Transverse colon (tissue), 4 donors: ENCODE measurements around the gene ZSCAN5C. TPM values are rescaled to one million over a fixed set of nuclear protein-coding genes. Genes with fewer than 3 reads are reported as not detected.
"Not testable (repeated sequence)": the region's sequence is repeated elsewhere in the genome, so short reads cannot be mapped to it uniquely, and the experiment has no call there.

Experiments used
- DNase-seq: peaks from one replicate; pipeline ENCODE4 v3.0.0-alpha.2; 2019
- H3K27ac ChIP-seq, 4 donors: fragments of 200-600 bp; sonication (generic); 2 replicates each; pipeline ENCODE4 v1.5.1; 2016 to 2018; ENCODE audit warnings: inconsistent platforms in 4 of 4
- H3K27me3 ChIP-seq: fragments of 200-600 bp; sonication (generic); 2 replicates; pipeline ENCODE4 v1.5.1; 2017; ENCODE audit warnings: inconsistent platforms
- H3K36me3 ChIP-seq, 4 donors: fragments of 200-600 bp; sonication (generic); 2 replicates each; pipeline ENCODE4 v1.5.1; 2017 to 2019; ENCODE audit warnings: inconsistent platforms in 4 of 4
- H3K4me1 ChIP-seq, 4 donors: fragments of 200-600 bp; sonication (generic); 2 replicates each; pipeline ENCODE4 v1.5.1; 2017 to 2020; ENCODE audit warnings: inconsistent platforms in 4 of 4
- H3K4me3 ChIP-seq, 4 donors: fragments of 200-600 bp; sonication (generic); 1 replicate in 1 of 4; 2 replicates in 3 of 4; pipeline versions ENCODE4 v1.5.1 to v1.6.1; 2017 to 2019; ENCODE audit warnings: inconsistent platforms in 4 of 4
- H3K9me3 ChIP-seq, 2 donors: fragments of 200-600 bp; sonication (generic); 2 replicates each; pipeline ENCODE4 v1.5.1; 2017 to 2019; ENCODE audit warnings: inconsistent platforms in 2 of 2
- EP300 ChIP-seq: sonication (generic); formaldehyde crosslinking; IDR thresholded peaks from one replicate; pipeline ENCODE4 v1.6.1; 2017; ENCODE audit warnings: antibody characterized with exemption, low read depth
- POLR2A ChIP-seq: fragments of 450-650 bp; IDR thresholded peaks from one replicate; pipeline ENCODE4 v1.6.1; 2016; ENCODE audit warnings: antibody characterized with exemption, mild to moderate bottlenecking, moderate library complexity
- POLR2AphosphoS5 ChIP-seq, 3 donors: sonication (generic); formaldehyde crosslinking; IDR thresholded peaks; one replicate each; pipeline ENCODE4 v1.6.1; 2016; ENCODE audit warnings: antibody characterized with exemption in 3 of 3
- WGBS, 2 donors: methylation state at CpG; one replicate each; pipeline ENCODE4 v1.1.5; 2018; ENCODE audit warnings: low coverage in 1 of 2; 5-methylcytosine and 5-hydroxymethylcytosine counted together
- in situ Hi-C, 4 donors: fragments of 200-750 bp; cut with MboI; loops; one replicate each; pipeline versions ENCODE4 v1.15.0 to v1.15.1; 2017; ENCODE audit warnings: low sequenced_read_pairs in 3 of 4, low pct_ligation_motif_present in 1 of 4, low pct_unique_long_range_greater_than_20kb in 1 of 4
- intact Hi-C: fragments of 100-400 bp; cut with DNase I; formaldehyde crosslinking; loops from one replicate; pipeline ENCODE4 v1.15.1; 2023; ENCODE audit warnings: low total_unique reads
- total RNA-seq, 4 donors: library from RNA; depleted of rRNA; stranded (reverse); fragments of >200 nt; gene quantifications; one replicate each; pipeline ENCODE4 v1.1.0, GENCODE V29; 2016
- TF ChIP-seq, protein P1 (sequence below), 5 experiments: fragments of 200-600 bp in 3 of 5; fragments of 450-650 bp in 2 of 5; sonication (generic) in 3 of 5; IDR thresholded peaks; 1 replicate in 2 of 5; 2 replicates in 3 of 5; pipeline ENCODE4 v1.5.1; 2016 to 2017; ENCODE audit warnings: antibody characterized with exemption in 5 of 5, inconsistent platforms in 3 of 5, mild to moderate bottlenecking in 2 of 5, moderate library complexity in 1 of 5

ZSCAN5C gene
- total RNA-seq, 4 donors from 2014 or later = not detected

DNA sequence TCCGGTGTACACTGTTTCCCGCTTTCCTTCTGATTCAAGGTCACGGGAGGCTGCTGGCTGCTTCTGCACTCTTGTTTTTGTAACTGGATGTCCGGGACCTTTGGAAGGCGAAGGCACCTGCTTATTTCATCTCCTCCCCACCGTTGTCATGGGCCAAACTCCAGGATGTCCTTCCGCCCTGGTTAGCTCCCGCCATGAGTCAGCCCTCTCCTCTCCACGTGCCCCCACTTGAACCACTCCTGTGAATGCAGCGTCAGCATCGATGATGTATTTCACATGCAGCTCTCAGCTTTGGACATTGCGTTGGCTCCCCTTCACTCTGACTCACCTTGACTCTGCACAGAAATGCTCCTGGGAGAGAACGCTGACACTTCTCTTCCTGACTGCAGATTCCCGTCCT is 31.8 kb upstream of the ZSCAN5C start:
- WGBS, 2 donors = 65 to 72% methylated on average over 6 to 14 of the region's 14 CpGs
- Histone ChIP-seq H3K27me3 (peaks cover 21% of the 10 kb centered on the region), H3K4me1 (peaks cover 0 to 4% (median 2%) of the 10 kb centered on the region in 4 donors), H3K9me3 (no peaks in the 10 kb centered on the region), H3K4me3 (no peak overlapping the region), H3K27ac (no peak overlapping the region), H3K36me3 (no peaks in the 10 kb centered on the region)
- TF ChIP-seq EP300 (no peak), POLR2AphosphoS5 (IDR thresholded peaks at IDR 0.05) (no peak), POLR2A (no peak)
- TF ChIP-seq, protein P1, sequence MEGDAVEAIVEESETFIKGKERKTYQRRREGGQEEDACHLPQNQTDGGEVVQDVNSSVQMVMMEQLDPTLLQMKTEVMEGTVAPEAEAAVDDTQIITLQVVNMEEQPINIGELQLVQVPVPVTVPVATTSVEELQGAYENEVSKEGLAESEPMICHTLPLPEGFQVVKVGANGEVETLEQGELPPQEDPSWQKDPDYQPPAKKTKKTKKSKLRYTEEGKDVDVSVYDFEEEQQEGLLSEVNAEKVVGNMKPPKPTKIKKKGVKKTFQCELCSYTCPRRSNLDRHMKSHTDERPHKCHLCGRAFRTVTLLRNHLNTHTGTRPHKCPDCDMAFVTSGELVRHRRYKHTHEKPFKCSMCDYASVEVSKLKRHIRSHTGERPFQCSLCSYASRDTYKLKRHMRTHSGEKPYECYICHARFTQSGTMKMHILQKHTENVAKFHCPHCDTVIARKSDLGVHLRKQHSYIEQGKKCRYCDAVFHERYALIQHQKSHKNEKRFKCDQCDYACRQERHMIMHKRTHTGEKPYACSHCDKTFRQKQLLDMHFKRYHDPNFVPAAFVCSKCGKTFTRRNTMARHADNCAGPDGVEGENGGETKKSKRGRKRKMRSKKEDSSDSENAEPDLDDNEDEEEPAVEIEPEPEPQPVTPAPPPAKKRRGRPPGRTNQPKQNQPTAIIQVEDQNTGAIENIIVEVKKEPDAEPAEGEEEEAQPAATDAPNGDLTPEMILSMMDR (IDR thresholded peaks at IDR 0.05) = no peak
- DNase-seq = no peak
- intact Hi-C loops = loop anchor here (2.0 kb wide), 1 partner anchor 101 kb away; no protein-coding TSS in a partner anchor
- in situ Hi-C loops = loop anchor here in 3 of 4 donors (5.0 to 10.0 kb wide), 2 partner anchors 93 to 95 kb away; no protein-coding TSS in a partner anchor

DNA sequence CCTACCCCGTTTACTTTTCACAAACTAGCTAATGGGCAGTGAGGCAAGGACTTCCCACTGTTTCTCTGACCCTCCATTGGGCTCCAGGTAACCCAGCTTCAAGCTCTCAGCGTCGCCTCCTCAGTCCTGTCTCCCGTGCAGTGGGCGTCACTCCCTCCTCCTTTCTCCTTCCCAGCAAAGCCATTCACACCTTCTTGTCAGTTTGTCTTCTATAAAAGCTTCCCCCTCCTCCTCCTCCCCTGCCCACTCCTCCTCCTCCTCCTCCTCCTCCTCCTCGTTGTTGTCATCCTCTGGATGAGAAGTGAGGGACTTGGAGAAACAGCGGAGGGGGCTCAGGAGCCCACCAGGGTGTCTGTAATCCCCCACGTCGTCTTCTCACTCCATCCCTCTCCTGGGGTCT is 28.0 kb upstream of the ZSCAN5C start:
- peaks cover 40% of the 10 kb centered on the region for H3K27me3 ChIP-seq
- DNase-seq = no peak
- 30 to 33% methylated on average over 7 to 9 of the region's 9 CpGs for WGBS, 2 donors
- intact Hi-C loops (no loop called here), in situ Hi-C loops (loop anchor here in 3 of 4 donors (5.0 to 10.0 kb wide), 2 partner anchors 97 to 99 kb away; no protein-coding TSS in a partner anchor)
- no peaks in the 10 kb centered on the region for H3K9me3 ChIP-seq
- TF ChIP-seq POLR2A (no peak), POLR2AphosphoS5 (IDR thresholded peaks at IDR 0.05) (no peak), EP300 (no peak)
- TF ChIP-seq, protein P1 (IDR thresholded peaks at IDR 0.05) = no peak
- no peak overlapping the region for H3K4me3 ChIP-seq
- no peaks in the 10 kb centered on the region for H3K36me3 ChIP-seq
- peaks cover 0 to 4% (median 2%) of the 10 kb centered on the region in 4 donors for H3K4me1 ChIP-seq
- no peak overlapping the region for H3K27ac ChIP-seq

DNA sequence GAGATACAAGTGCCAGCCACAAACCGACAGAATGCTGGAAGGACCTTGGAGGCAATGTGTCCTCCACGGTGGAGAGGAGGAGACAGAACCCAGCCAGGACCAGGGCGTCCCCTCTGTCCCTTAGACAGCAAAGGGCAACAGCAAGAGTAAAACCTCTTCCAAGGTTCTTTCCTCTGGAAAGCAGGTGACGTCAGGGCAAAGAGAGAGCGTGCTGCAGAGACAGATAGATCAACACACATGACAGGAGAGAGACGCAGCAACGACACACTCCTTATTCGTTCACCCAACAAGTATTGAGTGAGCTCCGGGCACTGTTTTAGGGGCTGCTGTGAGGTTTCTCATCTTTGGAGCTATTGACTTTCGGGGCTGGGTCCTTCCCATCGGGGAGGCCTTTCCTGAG is 27.5 kb upstream of the ZSCAN5C start:
- DNase-seq = no peak
- in situ Hi-C loops = loop anchor here in 3 of 4 donors (5.0 to 10.0 kb wide), 2 partner anchors 97 to 100 kb away; no protein-coding TSS in a partner anchor
- intact Hi-C loops = no loop called here
- Histone ChIP-seq H3K36me3 (no peaks in the 10 kb centered on the region), H3K4me1 (peaks cover 0 to 4% (median 2%) of the 10 kb centered on the region in 4 donors), H3K27ac (no peak overlapping the region), H3K27me3 (peaks cover 40% of the 10 kb centered on the region), H3K4me3 (no peak overlapping the region), H3K9me3 (no peaks in the 10 kb centered on the region)
- 33 to 100% methylated on average over 2 to 11 of the region's 11 CpGs for WGBS, 2 donors
- no peak for TF ChIP-seq POLR2AphosphoS5 (IDR thresholded peaks at IDR 0.05)
- TF ChIP-seq POLR2A = no peak
- no peak for TF ChIP-seq EP300
- TF ChIP-seq, protein P1 (IDR thresholded peaks at IDR 0.05) = no peak

DNA sequence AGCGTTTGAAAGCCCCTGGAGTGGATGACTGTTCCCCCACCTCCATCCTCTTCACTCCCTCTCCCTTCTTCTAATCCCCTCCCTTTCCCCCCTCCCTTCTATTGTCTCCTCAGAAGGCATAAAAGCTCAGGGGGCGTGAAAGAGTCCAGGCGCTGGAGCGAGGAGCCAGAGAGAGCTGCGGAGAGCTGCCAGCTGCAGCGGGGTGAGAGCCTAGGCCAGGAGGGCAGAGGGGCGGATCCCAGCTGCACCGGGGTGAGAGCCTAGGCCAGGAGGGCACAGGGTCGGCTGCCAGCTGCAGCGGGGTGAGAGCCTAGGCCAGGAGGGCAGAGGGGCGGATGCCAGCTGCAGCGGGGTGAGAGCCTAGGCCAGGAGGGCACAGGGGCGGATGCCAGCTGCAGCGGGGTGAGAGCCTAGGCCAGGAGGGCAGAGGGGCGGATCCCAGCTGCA is 26.2 kb upstream of the ZSCAN5C start, which contains the start of gene GALP:
TSS of gene GALP (plus strand) at position 148 of the 447 bp plus-strand sequence. CDS start 1,101 bp downstream, outside the sequence.
- in situ Hi-C loops = loop anchor here in 1 of 4 donors (10.0 kb wide), 1 partner anchor 101 kb away; no protein-coding TSS in a partner anchor
- whole genome bisulfite sequencing, 2 donors = 19% methylated on average over 7 of the region's 15 CpGs; no CpG with 5 or more reads in 1 of the 2 donors

DNA sequence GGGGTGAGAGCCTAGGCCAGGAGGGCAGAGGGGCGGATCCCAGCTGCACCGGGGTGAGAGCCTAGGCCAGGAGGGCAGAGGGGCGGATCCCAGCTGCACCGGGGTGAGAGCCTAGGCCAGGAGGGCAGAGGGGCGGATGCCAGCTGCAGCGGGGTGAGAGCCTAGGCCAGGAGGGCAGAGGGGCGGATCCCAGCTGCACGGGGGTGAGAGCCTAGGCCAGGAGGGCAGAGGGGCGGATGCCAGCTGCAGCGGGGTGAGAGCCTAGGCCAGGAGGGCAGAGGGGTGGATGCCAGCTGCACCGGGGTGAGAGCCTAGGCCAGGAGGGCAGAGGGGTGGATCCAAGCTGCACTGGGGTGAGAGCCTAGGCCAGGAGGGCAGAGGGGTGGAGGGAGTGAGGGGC is 25.8 kb upstream of the ZSCAN5C start:
- intact Hi-C loops, H3K9me3 ChIP-seq, H3K4me3 ChIP-seq, H3K36me3 ChIP-seq, H3K27ac ChIP-seq, DNase-seq, H3K4me1 ChIP-seq: not testable (repeated sequence)
- H3K27me3 ChIP-seq = peaks cover 40% of the 10 kb centered on the region
- WGBS, 2 donors = 70% methylated on average over 7 of the region's 11 CpGs; no CpG with 5 or more reads in 1 of the 2 donors
- in situ Hi-C loops = loop anchor here in 1 of 4 donors (10.0 kb wide), 1 partner anchor 102 kb away; no protein-coding TSS in a partner anchor

More for the DNA sequence above, 26.2 kb upstream of the ZSCAN5C start, which contains the start of gene GALP:
- H3K27me3 ChIP-seq = peaks cover 40% of the 10 kb centered on the region
- H3K27ac ChIP-seq, H3K36me3 ChIP-seq, DNase-seq, H3K4me3 ChIP-seq, H3K4me1 ChIP-seq, intact Hi-C loops, H3K9me3 ChIP-seq: not testable (repeated sequence)
